ENCODE data around the gene CISD3. TPM values are rescaled to one million over a fixed set of nuclear protein-coding genes. Genes with fewer than 3 reads are reported as not detected.

CISD3 gene
- total and polyA plus RNA-seq, 2 of the 4 experiments (the other 2 are of a cell fraction): 1.3 to 14.1 TPM

DNA sequence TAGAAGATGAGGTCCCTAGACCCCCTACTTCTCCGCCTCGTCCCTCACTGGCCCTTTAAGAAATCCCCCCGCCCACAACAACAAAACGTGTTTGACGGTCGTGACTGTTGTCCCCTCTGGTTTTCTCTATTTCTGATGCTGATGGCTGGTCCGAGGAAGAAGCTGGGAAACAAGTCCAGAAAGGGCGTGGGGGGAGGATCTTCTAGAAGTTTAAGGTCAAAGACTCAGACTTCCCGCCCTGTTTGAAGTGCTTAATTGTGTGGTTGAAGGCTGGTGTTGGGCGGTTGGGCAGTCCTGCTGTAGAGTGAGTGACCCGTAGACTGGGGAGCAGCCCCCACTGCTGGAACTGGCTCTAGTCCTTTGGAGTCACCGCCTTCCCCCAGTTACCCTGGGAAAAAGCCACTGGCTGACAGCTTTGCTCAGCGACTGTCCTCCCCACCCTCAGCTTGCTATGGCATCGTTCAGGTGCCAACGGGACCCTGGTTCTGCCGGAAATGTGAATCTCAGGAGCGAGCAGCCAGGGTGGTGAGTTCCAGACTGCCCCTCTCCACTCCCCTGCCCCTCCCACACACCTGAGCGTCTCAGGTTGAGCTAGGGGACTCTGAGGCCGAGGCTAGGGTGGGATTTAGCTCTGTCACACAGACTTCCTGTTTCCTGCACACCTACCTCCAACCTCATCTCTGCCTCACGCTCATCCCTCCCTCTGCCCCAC lies 23.5 kb upstream of the CISD3 start (continued):
- TF ChIP-seq BHLHE40 (IDR thresholded peaks at IDR 0.05; ENCODE audit: low read depth, low read length): no peak

DNA sequence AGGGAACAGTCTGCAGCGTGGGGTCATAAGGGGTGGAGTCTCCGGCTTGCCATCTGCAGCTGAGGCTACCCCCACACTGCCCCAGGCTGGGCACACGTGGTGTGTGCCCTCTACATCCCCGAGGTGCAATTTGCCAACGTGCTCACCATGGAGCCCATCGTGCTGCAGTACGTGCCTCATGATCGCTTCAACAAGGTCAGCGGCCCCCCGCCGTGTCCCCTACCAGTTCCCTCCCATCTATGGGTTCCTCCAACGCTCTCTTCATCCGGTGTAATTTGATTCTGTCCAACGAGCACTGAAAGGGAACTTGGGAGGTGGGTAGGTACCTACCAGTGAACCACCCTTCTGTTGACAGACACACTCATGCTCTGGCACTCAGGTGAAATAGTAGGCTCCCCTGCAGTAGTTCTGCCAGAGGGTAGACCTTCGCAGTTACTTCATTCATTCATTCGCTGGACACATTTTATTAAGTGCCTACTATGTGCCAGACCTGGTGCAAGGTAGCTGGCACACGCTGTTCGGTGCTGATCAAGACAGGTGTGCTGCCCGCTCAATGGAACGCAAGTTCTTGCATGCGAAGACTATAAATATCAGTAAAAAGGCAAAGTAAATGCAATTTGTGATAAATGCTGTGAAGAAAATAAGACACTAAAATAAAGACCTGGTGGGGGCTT lies 22.3 kb upstream of the CISD3 start:
- no peak overlapping the region for H2BK5ac ChIP-seq (ENCODE audit: low read depth, low read length, poor library complexity, severe bottlenecking)
- peaks cover 27% of the 10 kb centered on the region; the same call in 1 of the 2 replicates for H4K20me1 ChIP-seq (ENCODE audit: insufficient read depth, low read length)
- WGBS, 2 experiments (ENCODE audit: extremely low coverage in 2 of 2, insufficient read length in 1 of 2): 93% methylated on average over 12 of the region's 21 CpGs; no CpG with 5 or more reads in 1 of the 2 experiments
- no peaks in the 10 kb centered on the region for H3K27me3 ChIP-seq (ENCODE audit: control insufficient read depth, insufficient read depth, low read length)
- peaks cover 30% of the 10 kb centered on the region for H3K36me3 ChIP-seq (ENCODE audit: control insufficient read depth, insufficient read depth, low read length)
- no peak overlapping the region for H3K9ac ChIP-seq (ENCODE audit: low read depth, low read length)
- H3K27ac ChIP-seq (ENCODE audit: insufficient read depth, low read length): no peak overlapping the region
- H3K9me1 ChIP-seq (ENCODE audit: insufficient read depth, low read length): peaks cover 7% of the 10 kb centered on the region; the same call in 1 of the 2 replicates
- no peak overlapping the region for H2BK20ac ChIP-seq (ENCODE audit: low read depth, low read length)
- no peak overlapping the region for H3K4me3 ChIP-seq (ENCODE audit: insufficient read depth, low read depth, low read length)
- H2AFZ ChIP-seq (replicated peaks; ENCODE audit: low read length, poor library complexity): peak overlapping the region; percentile 14
- no peak overlapping the region for H2AK9ac ChIP-seq (replicated peaks; ENCODE audit: low read depth, low read length, poor library complexity)
- H2BK15ac ChIP-seq (ENCODE audit: low read depth, low read length): no peak overlapping the region
- no peak for DNase-seq
- peaks cover 8% of the 10 kb centered on the region for H3K4me1 ChIP-seq (ENCODE audit: control insufficient read depth, insufficient read depth, low read length)
- POLR2A ChIA-PET (ENCODE audit: unreplicated experiment): no interaction called here
- H3K4ac ChIP-seq (ENCODE audit: low read depth, low read length): no peak overlapping the region
- TF ChIP-seq SMC3 (IDR thresholded peaks at IDR 0.05; ENCODE audit: low read depth, low read length) (no peak), RAD21 (IDR thresholded peaks at IDR 0.05; ENCODE audit: low read length) (no peak)
- TF ChIP-seq, protein P1, sequence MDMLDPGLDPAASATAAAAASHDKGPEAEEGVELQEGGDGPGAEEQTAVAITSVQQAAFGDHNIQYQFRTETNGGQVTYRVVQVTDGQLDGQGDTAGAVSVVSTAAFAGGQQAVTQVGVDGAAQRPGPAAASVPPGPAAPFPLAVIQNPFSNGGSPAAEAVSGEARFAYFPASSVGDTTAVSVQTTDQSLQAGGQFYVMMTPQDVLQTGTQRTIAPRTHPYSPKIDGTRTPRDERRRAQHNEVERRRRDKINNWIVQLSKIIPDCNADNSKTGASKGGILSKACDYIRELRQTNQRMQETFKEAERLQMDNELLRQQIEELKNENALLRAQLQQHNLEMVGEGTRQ (IDR thresholded peaks at IDR 0.05; ENCODE audit: low read depth, low read length): no peak
- dilution Hi-C loops (cut with HindIII; ENCODE audit: low sequenced_read_pairs, unreplicated experiment) (no loop called here), in situ Hi-C loops (cut with MboI; ENCODE audit: low sequenced_read_pairs) (no loop called here), intact Hi-C loops (cut with micrococcal nuclease) (no loop called here)
- no peak overlapping the region for H4K8ac ChIP-seq (ENCODE audit: low read depth in 2 of 2, low read length in 2 of 2)
- no peak overlapping the region for H2BK120ac ChIP-seq (ENCODE audit: low read depth, low read length)
- H3K56ac ChIP-seq (ENCODE audit: extremely low read depth, insufficient read depth, low read length): no peak overlapping the region
- peaks cover 22 to 64% of the 10 kb centered on the region in 2 experiments; a peak in 3 of 4 replicates for H3K79me1 ChIP-seq (ENCODE audit: low read depth in 1 of 2, low read length in 2 of 2)
- H2AK5ac ChIP-seq (ENCODE audit: low read depth, low read length): no peak overlapping the region
- no TSS peak for BruUV-seq (replicated peaks)
- no peak overlapping the region for H3K23ac ChIP-seq (ENCODE audit: low read depth, low read length)
- no peak overlapping the region for H3K18ac ChIP-seq (ENCODE audit: low read depth, low read length)
- H4K91ac ChIP-seq (ENCODE audit: insufficient read depth, low read depth, low read length): no peak overlapping the region
- ATAC-seq (ENCODE audit: low read depth): no peak
- no peaks in the 10 kb centered on the region for H3K9me3 ChIP-seq (ENCODE audit: control insufficient read depth, insufficient read depth, low read length)
- no peak overlapping the region for H4K5ac ChIP-seq (ENCODE audit: low read depth, low read length)
- CTCF ChIA-PET: no interaction called here
- no peak overlapping the region for H3K4me2 ChIP-seq (ENCODE audit: low read depth, low read length)
- H3K14ac ChIP-seq (replicated peaks; ENCODE audit: low read depth, low read length): no peak overlapping the region
